NCI-H524 treated with DMSO at 0.1 percent for 48 hours (cell line): ENCODE data around the gene CD200.

Experiments
- DNase-seq: peaks from one replicate; lab custom pipeline; 2025; lab: John Stamatoyannopoulos, UW

Gene CD200

GRCh38 chr3:112411425-112411824 is 78.5 kb downstream of the CD200 start:
- DNase-seq, result no peak
